COR-L47 (cell line): ENCODE results near the gene GNB1.
"Not testable (repeated sequence)": the region's sequence is repeated elsewhere in the genome, so short reads cannot be mapped to it uniquely, and the experiment has no call there.

Experiments
- DNase-seq: peaks from one replicate; lab custom pipeline; 2025; lab: John Stamatoyannopoulos, UW

Gene GNB1

DNA sequence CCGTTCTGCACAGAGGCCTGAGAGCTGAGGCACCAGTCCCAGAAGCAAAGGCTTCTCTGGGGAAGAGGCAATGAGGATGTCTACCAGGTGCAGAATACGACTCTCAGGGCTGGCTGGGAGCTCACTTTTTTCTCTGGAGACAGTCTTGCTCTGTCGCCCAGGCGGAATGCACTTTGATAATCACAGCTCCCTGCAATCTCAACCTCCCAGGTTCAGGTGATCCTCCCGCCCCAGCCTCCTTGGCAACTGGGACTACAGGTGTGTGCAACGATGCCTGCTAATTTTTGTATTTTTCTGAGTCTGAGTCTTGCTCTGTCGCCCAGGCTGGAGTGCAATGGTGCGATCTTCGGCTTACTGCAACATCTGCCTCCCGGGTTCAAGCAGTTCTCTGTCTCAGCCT lies 130.2 kb downstream of the GNB1 start:
- no peak for DNase-seq

DNA sequence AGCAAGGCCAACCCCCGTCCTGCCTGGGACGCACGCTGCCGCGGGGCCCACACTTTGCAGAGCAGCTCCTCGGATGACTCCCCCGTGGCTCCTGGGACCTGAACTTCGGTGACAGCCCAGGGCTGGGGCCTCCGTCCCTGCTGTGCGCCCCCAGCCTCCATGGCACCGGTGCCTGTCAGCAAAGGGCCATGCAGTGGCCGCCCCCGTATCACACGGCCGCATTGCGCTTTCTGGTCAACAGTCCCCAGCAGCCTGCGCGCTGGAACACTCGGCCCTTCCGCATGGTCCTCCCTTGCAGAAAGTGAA lies 130.6 kb downstream of the GNB1 start:
- no peak for DNase-seq

DNA sequence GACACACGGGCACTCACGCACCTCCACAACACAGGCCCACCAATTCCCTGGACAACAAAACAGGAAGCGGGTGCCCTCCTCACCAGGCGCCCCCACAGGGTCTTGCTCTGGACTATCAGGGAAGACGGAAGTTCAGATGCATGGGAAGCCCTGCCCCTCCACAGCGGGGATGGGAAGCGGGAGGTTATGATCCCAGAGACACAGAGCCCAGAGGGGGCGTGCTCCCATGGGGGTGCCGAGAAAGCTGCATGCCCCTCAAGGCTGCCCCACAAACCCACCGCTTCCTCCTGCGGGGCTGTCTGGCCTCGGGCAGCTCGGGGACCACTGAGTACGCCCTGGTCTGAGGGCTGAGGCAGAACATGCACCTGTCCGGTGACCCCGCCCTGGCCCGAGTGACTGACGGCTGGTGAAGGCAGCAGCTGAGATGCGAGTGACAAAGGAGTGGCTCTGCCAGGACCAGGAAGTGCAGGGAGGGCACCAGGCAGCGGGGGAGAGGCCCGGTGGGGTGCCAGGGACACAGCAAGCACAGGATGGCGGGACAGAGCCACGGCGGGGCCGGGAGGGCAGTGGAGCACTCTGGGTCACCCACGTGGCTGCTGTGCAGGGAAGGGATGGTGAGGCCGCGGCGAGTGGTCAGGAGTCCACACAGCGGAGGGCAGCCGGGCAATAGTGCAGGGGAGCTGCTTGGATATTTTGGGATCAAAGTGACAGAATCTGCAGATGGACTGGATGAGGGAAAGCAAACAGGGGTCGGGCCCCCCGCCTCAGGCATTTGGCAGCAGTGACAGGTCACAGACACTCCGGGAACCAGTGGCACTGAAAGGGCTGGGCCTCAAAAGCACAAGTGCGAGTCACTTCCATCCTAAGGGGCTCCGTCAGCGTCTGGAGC lies 131.2 kb downstream of the GNB1 start:
- DNase-seq = no peak

DNA sequence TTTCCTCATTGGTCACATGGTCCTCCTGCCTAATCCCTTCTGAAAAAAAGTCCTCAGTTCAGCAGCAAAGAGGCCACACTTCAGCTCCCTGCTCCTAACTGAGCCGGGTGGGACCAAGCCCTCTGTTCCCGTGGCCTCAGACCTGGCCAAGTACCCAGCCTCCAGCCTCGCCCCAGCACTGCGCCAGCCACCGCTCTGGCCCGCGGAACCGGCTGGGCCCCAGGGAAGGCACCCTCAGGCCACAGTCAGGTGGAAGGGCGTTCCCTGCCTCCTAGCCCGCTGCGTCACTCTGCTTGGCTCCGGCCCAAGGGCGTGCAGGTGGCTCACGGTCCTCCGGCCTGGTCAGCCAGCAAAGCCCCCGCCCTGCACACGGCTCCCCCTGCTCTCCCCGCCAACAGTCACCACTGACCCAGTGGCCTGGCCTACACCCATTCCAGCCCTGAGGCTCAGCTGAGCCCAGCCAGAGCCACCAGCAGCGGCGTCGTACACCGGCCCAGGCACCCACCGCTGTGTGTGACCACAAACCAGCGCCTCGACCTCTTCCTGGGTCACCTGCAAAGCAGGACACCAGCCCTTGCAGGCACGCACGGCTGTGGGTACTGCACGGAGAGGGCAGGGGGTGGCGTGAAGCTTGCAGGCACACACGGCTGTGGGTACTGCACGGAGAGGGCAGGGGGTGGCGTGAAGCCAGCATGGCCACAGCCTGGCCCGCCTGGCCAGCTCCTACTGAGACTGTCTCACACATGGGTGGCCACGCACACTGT lies 132.0 kb downstream of the GNB1 start:
- DNase-seq = no peak

DNA sequence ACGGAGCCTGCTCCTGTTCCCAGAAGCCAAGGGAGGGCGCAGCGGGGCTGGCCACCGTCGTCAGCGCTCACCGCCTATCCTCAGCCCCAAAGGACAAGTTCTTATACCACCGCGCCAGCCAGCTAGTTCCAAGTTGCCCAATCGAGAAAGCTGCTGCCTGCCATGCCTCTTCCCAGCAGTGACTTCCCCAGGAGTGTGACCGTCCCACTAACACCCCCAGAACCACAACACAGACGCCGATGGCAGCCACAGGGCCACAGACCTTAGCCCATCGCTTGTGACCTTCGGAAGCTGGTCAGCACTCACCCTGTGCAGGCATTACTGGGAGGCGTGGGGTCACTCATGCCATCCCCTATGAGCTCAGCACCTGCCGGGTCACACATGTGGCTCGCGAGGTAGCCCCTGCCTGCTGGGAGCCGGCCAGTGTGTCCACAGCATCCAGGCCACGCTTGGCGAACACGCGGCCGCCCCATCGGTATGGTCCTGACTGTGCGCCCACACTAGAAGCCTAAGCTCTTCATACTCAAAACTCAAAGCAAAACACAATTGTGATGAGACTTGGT lies 132.7 kb downstream of the GNB1 start:
- DNase-seq = no peak

DNA sequence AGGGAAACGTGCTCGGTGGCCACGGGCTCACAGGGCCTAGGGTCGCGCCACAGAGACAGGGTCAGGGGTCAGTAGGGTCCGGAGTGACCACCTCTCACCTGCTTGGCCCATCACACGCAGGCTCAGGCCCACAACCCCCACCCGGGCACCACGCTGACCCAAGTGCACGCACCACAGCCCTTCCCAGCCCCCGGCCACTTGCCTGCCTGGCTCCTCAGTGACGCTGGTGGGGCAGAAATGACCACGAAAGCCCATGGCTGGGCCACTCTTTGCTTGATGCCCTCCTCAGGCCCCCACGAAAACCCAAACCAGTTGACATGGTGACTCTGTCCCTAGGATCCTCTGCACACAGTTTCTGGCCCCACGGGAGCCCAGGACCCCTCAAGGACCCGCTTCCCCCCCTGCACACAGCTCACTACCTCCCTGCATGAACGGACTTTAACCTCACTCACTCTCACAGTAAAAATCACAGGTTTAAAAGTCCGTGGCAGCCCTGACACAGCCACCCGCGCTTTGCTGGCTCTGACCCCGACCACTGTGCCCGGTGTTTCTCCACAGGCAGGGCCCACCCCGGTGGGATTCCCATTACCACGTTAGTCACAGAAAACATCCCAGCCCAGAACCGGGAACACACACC lies 133.3 kb downstream of the GNB1 start:
- DNase-seq = no peak

DNA sequence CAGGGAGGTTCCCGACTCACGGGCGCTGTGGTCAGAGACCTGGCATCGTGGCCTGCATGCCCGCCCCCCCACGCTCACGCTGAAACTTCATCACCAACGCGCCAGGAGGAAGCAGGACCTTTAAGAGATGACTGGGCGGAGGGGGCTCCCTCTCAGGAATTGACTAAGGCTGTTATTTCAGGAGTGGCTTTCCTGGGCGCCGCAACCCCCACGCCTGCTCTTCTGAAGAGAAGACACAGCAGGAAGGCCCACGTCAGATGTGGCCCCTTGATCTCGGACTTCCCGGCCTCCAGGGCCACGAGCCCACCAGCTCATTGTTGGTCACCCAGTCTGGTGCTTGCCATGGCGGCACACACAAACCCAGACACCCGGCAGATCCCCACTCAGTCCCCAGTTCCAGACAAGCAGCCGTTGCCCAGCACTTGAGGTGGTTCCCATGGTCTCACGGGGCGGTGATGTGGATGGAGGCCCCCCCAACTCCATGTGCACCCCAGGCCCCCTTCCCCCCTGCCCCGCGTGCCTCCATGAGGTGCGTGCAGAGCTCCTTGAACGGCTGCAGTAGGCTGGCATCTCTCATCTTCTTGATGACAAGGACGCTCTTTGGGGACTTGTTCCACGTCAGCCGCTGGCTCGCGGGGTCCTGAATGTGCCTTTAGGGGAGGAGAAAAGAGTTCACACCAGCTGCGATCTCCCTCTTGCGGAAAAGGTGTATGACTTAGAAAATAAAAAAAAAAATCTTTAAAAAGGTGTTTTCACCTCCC lies 134.0 kb downstream of the GNB1 start:
- DNase-seq = no peak

DNA sequence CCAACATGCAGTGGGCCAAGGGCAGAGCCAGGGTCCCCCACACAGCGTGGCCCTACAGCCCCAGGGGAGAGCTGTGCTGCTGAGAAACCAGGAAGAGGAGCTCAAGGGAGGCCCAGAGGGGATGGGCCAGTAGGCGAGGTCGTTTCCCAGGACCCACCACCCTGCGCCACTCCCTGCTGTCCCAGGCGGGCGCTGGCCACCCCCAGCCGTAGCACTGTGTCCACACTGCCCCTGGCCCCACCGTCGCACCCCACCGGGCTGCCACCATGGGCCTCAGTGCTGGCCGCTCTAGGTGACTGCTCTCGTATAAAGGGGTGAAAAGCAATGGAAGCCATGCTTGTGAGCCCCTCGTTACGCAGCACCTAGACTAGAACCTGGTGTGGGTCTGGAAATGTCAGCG lies 135.0 kb downstream of the GNB1 start:
- DNase-seq = no peak

DNA sequence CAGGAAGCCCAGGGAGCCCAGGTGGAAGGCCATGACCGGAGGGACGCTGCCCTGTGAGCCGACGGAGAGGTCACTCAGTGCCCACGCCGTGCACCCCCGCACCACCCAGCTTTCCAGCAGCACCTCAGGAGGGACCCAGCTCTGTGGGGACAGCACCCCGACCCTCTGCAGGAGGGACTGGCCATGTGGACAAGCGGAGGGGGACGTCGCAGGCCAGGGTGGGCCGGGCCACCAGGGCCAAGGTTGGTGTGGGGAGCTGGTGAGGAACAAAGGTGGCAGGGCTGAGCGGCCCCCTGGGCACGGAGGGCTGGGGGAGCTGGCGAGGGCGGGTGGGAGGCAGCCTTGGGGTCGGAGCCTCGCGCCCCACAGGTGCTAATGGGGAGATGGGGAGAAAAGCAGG lies 135.5 kb downstream of the GNB1 start:
- no peak for DNase-seq

DNA sequence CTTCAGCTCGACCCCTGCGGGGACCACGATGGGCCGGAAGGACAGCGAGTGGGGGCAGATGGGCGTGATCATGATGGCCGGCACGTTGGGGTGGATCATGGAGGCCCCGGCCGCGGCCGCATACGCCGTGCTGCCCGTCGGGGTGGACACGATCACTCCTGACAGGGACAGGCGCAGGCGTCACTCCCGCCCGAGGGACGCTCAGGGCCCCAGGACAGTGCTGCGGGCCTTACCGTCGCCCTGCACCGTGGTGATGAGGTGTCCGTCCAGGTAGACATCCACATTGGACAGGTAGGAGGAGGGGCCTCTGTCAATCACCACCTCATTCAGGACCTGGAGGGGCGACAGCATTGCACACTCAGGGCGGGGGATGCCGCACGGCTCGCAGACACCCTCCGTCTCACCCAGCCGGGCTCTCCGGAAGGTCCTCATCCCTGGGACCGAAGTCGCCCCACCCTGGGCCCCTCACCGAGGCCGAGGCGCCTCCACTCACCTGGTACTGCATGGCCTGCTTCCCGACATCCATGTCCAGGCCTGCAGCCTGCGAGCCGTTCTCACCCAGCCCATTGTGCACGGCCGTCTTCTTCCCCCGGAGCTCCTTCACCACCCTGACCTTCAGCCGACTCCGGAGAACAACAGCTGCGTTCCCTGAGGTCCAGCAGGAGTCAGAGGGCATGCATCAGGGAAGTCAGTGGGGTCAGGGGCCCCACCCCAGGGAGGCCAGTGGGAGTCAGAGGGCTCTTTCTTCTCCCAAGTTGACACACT lies 136.7 kb downstream of the GNB1 start:
- no peak for DNase-seq

DNA sequence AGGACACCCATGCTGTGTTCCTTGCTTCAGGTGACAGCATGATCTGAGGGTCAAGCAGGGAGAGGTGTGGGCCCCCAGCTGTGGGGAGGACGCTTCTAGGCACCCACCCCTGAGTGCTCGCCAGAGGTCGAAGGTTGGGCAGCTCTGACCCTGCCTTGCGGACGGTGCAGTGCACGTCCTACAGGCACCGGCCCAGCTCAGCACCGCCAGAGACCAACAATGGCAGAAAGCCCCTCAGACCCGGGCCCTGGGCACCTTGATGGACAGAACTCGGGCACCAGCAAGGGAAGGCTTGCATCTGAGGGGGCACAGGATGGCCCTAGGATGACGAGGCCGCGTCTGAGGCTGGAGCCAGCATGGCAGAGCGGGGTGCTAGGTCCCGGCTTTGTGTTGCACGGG lies 137.3 kb downstream of the GNB1 start:
- no peak for DNase-seq

DNA sequence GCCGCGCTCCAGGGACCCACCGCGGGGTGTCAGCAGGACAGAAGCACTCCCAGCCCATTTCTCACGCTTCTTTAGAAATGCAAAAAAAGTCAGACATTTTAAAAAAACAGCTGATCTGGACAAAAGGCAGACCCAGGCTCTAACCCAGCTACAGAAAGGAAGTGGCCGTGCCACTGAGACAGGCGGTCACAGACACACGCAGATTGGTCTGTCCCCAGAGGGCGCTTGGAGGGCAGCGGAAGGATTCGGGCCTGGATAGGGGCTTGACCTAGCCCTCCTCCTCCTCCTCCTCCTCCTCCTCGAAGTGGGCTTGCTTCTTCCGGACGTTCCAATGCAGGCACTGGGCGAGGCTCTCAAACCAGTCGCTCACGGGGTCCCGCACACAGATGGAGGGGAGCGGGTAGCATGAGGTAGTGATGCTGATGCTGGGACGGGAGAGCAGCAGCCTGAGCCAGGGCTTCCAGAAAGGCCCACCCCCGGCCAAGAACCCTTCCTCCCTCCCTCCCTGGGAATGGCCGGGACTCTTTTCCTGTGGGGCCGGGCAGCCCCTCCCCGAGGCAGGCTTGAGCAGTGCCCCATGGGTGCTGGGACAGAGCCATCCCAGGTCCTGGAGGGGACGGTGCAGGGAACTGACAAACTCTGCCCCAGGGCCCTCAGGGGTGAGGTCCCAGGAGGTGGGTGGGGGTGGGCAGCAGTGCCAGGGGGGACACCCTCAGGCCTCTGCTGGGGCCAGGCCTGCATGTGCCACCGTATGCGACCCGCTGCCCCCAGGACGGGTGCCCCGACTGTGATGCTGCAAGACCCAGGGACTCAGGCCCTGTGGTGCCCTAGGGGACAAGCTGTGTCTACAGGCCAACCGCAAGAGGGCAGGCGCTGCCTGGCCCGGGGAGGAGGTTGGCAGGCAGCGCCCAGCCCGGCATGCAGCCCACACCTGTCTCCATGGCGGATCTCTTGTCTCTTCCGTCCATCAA lies 138.0 kb downstream of the GNB1 start:
- no peak for DNase-seq

DNA sequence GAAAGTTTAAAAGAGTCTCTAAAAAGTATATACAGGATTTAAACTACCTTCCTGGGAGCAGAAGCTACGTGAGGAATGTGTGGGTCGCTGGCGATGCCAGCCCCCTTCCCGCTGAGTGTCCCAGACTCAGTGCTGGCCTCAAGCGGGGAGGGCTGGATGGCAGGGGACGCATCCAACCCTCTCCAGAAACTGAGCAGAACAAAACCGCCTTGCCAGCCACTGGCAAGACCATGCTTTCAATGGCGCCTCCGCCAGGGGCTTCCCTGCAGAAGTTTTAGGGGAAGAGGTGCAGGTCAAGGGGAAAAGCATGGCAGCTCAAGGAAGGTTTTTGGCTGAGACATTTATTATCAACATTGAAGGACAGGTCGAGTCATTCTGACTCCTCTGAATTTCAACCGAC lies 138.7 kb downstream of the GNB1 start:
- no peak for DNase-seq

DNA sequence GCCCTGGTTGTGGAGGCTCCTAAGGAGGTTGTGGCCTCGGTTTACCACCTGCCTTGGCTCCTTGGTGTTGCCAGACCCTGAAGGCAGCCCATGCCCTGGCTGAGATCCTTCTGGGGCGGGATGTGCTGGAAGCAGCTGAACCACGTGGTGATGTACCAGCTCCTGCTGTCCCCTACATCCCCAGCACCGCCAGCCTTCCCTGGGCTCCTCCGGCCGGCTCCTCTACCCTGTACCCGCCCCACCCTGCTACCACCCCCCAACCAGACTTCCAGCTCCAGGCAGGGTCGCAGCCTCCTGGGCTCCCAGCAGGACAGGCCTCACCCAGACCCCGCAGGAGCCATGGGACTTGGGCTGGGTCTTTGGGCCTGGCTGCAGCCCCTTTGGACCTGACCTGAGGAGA lies 140.9 kb downstream of the GNB1 start:
- not testable (repeated sequence) for DNase-seq

DNA sequence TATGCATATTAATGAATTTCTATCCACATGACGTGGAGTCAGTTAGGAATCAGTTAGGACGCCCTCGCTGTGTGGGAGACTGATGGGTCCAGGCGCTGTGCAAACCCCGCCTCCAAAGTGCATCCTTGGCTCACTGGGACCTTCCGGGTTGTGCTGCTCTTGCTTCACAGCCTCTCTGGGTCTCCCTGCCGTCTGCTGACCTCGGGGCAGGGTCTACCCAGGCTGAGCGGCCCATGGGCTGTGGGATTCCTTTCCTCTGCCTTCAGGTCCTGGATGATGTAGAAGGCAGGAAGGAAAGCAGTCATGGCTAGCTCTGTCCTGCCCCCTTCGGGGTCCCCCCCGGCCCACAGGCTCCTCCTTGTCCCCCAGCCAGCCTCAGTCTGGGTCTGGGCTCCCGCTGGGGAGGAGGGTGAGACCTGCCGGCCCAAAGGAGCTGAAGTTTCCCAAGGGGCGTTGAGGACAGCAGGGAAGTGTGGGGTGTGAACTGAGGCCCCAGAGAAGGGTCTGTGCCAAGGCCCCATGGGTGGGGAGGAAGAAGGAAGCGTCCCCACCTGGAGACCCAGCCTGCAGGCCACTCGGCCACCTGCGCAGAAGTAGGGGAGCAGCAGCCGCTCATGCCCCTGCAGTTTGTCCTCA lies 142.1 kb downstream of the GNB1 start:
- no peak for DNase-seq

DNA sequence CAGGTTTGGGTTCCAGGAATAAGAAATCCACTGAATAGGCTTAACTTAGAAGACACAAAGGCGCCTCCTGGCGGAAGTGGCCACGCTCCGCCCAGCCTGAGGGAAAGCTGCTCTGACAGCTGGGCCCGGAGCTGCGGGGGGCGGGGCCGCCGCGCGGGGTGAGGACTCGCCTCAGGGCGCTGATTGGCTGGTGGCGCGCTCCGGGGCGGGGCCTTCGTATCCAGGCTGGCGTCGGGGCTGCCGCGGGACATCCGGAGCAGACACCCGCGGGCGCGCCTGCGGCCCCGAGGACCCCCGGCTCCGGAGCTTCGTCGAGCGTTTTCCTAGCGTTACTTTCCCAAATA lies 144.3 kb downstream of the GNB1 start:
- DNase-seq = not testable (repeated sequence)

DNA sequence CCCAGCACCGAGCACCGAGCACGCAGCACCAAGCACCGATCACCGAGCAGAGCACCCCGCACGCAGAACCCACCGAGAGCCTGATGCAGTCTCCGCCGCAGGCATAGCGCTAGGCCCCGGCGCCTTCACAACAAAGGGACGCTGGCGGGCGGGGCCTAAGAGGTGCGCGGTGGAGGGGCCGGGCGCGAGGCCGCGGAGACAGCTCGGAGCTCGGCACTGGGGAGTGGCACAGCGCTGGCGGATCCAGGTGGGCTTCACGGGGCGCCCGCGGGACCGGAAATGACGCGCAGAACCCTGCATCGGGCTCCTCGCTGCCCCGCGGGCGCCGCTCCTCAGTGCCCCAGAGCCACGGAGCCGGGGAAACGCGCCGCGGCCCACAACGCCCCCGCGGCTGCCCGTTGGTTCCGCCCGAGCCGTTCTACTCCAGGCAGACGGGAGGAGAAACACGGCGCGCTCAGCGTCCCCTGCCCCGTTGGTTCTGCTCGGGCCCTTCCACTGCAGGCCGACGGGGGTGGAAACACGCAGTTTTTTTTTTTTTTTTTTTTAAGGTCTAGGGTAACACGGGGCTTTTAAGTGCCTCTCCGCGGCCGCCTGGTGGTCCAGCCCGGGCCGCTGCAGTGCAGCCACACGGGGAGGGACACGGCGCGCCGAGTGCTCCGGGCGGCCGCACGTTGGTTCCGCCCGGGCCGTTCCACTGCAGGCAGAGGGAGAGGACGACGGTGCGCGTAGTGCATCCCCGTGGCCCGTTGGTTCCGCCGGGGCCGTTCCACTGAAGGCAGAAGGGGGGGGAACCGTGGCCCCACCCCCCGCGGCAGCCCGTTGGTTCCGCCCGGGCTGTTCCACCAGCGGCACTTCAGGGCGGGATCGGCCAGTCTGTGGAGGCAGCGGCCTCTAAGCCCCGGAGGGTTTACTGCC lies 145.0 kb downstream of the GNB1 start:
- peak; percentile 70 for DNase-seq

DNA sequence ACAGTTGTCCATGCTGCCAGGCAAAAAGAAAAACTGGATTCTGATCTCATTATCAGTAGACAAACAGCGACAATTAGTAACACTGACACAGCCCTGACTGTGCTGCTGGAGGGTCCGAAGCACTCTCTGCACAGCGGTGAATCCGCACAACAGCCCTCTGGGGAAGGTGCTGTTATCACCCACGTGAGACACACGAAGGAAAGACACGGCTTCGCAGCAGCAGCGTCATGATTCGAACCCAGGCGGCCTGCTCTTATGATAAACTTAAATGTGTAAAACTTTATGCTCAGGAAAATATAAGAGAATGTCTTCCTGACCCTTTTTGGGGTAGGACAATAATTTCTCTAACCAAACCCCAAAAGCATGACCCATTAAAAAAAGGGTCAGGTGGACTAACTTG lies 148.4 kb downstream of the GNB1 start:
- not testable (repeated sequence) for DNase-seq

DNA sequence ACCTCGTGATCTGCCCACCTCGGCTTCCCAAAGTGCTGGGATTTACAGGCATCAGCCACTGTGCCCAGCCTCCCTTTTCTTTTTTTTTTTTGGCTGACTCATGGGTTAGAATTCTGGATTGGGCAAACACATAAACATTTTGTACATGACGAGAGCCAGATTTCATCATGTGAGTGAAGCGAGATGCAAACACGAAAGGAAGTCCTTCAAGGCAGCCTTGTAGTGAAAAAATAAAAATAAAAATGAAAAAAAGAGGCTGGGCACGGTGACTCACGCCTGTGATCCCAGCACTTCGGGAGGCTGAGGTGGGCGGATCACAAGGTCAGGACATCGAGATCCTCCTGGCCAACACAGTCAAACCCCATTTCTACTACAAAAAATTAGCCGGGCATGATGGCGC lies 149.9 kb downstream of the GNB1 start:
- DNase-seq = not testable (repeated sequence)
